K562 (cell line): Measurements from ENCODE around the gene C3AR1. TPM values are rescaled to one million over a fixed set of nuclear protein-coding genes. Genes with fewer than 3 reads are reported as not detected.

ENCODE experiments used
- ATAC-seq: fragments of 200-7000 bp; cut with Tn5 transposase; 3 replicates; pipeline ENCODE4 v1.9.1; 2020; ENCODE audit warnings: moderate library complexity
- BruUV-seq: library from RNA; stranded (reverse); fragments of 400-500 nt; replicated peaks from 2 replicates; lab custom pipeline; 2021; lab: Mats Ljungman, UMichigan
- CTCF ChIA-PET: fragments of 300-600 bp; formaldehyde crosslinking; extraction: SDS; loops from one replicate; lab custom pipeline; 2021; ENCODE audit warnings: low intra/inter-chr PET ratio; lab: Yijun Ruan, JAX
- POLR2A ChIA-PET: fragments of 300-600, 350-650 bp; sonication (Branson Sonifier 250); formaldehyde crosslinking; extraction: SDS; loops from one replicate; lab custom pipeline; 2021; ENCODE audit warnings: antibody characterized with exemption, inconsistent platforms; lab: Yijun Ruan, JAX
- DNase-seq, 4 experiments: peaks; one replicate each; pipeline versions ENCODE4 v3.0.0 to v3.0.0-alpha.2; 2011 to 2018; ENCODE audit warnings: low spot score in 3 of 4, mixed read lengths in 3 of 4; ENCODE audit errors: extremely low read depth in 1 of 4
- FAIRE-seq: peaks from 2 replicates; lab custom pipeline; 2011; peaks lifted over from hg19 to GRCh38; lab: Jason Lieb, UNC
- H2AFZ ChIP-seq: 2 replicates; pipeline ENCODE4 v1.6.0; 2011; ENCODE audit warnings: low read depth, low read length, control low read depth, inconsistent platforms
- H3K27ac ChIP-seq: fragments of 200-600 bp; 3 replicates; pipeline ENCODE4 v1.8.0; 2011; ENCODE audit warnings: low read depth, mild to moderate bottlenecking, control low read depth, inconsistent platforms, low read length, moderate library complexity, mixed read lengths; ENCODE audit errors: extremely low read depth
- H3K27me3 ChIP-seq, 2 experiments: fragments of 300-600 bp in 1 of 2; 2 replicates in 1 of 2; 3 replicates in 1 of 2; pipeline versions ENCODE4 v1.6.0 to v1.8.0; 2011; ENCODE audit warnings: inconsistent platforms in 2 of 2, low read length in 2 of 2, mild to moderate bottlenecking in 1 of 2, mixed read lengths in 1 of 2, moderate library complexity in 1 of 2; ENCODE audit not compliant: control insufficient read depth in 2 of 2, insufficient read depth in 2 of 2
- H3K36me3 ChIP-seq: fragments of 300-600 bp; 3 replicates; pipeline ENCODE4 v1.8.0; 2011; ENCODE audit warnings: mild to moderate bottlenecking, low read length, inconsistent platforms; ENCODE audit not compliant: control insufficient read depth, insufficient read depth
- H3K4me1 ChIP-seq, 2 experiments: fragments of 200-600 bp in 1 of 2; replicated peaks in 1 of 2; 2 replicates in 1 of 2; 3 replicates in 1 of 2; pipeline versions ENCODE4 v1.5.1 to v1.8.0; 2011; ENCODE audit warnings: inconsistent platforms in 2 of 2, low read length in 2 of 2, mild to moderate bottlenecking in 1 of 2, mixed read lengths in 1 of 2, moderate library complexity in 1 of 2; ENCODE audit not compliant: control insufficient read depth in 2 of 2, insufficient read depth in 2 of 2
- H3K4me2 ChIP-seq: 2 replicates; pipeline ENCODE4 v1.6.1; 2011; ENCODE audit warnings: low read length, control low read depth, inconsistent platforms, mixed read lengths; ENCODE audit not compliant: insufficient read depth
- H3K4me3 ChIP-seq: fragments of 200-600 bp; sonication (generic), shearing (Covaris generic); 2 replicates; pipeline ENCODE4 v1.5.1; 2016; ENCODE audit warnings: control low read depth, inconsistent platforms
- H3K79me2 ChIP-seq: fragments of 200-600 bp; 3 replicates; pipeline ENCODE4 v1.8.0; 2011; ENCODE audit warnings: low read length, inconsistent platforms; ENCODE audit not compliant: control insufficient read depth, insufficient read depth
- H3K9ac ChIP-seq, 2 experiments: 2 replicates each; pipeline versions ENCODE4 v1.6.0 to v1.6.1; 2011; ENCODE audit warnings: low read depth in 2 of 2, low read length in 2 of 2, control low read depth in 1 of 2, inconsistent platforms in 1 of 2, mild to moderate bottlenecking in 1 of 2, mixed read lengths in 1 of 2; ENCODE audit not compliant: insufficient read depth in 1 of 2
- H3K9me1 ChIP-seq: one replicate; pipeline ENCODE4 v1.6.0; 2011; ENCODE audit warnings: inconsistent platforms, mild to moderate bottlenecking, low read length, moderate library complexity; ENCODE audit not compliant: control insufficient read depth, insufficient read depth
- H3K9me3 ChIP-seq: replicated peaks from 2 replicates; pipeline ENCODE4 v1.5.1; 2011; ENCODE audit warnings: low read depth, low read length, inconsistent platforms; ENCODE audit not compliant: control insufficient read depth, insufficient read depth
- H4K20me1 ChIP-seq: replicated peaks from 2 replicates; pipeline ENCODE4 v1.6.1; 2011; ENCODE audit warnings: low read length, inconsistent platforms, mixed read lengths; ENCODE audit not compliant: control insufficient read depth, insufficient read depth
- CAMTA2 ChIP-seq: fragments of 250-450 bp; sonication (Bioruptor Pico); conservative IDR thresholded peaks from 2 replicates; pipeline ENCODE4 v1.5.1; 2022
- HNRNPH1 ChIP-seq: fragments of 200-400 bp; formaldehyde crosslinking; optimal IDR thresholded peaks from 2 replicates; pipeline ENCODE3; 2017; ENCODE audit warnings: low read depth, mild to moderate bottlenecking, low read length, moderate library complexity
- HNRNPUL1 ChIP-seq: fragments of 200-400 bp; formaldehyde crosslinking; IDR thresholded peaks from 2 replicates; pipeline ENCODE4 v1.6.1; 2017; ENCODE audit warnings: low read length
- MXI1 ChIP-seq: IDR thresholded peaks from 2 replicates; pipeline ENCODE4 v1.6.1; 2011; ENCODE audit warnings: low read depth, mild to moderate bottlenecking, improper control_type of control experiment, low read length
- PHB2 ChIP-seq: fragments of 450-650 bp; IDR thresholded peaks from 2 replicates; pipeline ENCODE4 v1.6.1; 2017; ENCODE audit warnings: low read depth
- RAD21 ChIP-seq, 2 experiments: fragments of 250-450 bp in 1 of 2; fragments of 450-650 bp in 1 of 2; sonication (Bioruptor Pico) in 1 of 2; formaldehyde crosslinking in 1 of 2; IDR thresholded peaks in 1 of 2; conservative IDR thresholded peaks in 1 of 2; 2 replicates each; pipeline versions ENCODE4 v1.4.0 to v1.8.0; 2020 to 2022; ENCODE audit warnings: mild to moderate bottlenecking in 2 of 2, moderate library complexity in 1 of 2
- TBP ChIP-seq: optimal IDR thresholded peaks from 2 replicates; pipeline ENCODE3; 2011; ENCODE audit warnings: low read depth, low read length, improper control_type of control experiment
- WGBS: fragments of 100-300 bp; shearing (Covaris generic); methylation state at CpG from one replicate; pipeline ENCODE4 v1.1.6; 2016; ENCODE audit warnings: low coverage, mixed read lengths; ENCODE audit not compliant: insufficient coverage; ENCODE audit errors: missing lambda C conversion rate; 5-methylcytosine and 5-hydroxymethylcytosine counted together
- in situ Hi-C: fragments of 300-500 bp; cut with MboI; formaldehyde crosslinking; loops from 4 replicates; pipeline ENCODE4 v1.15.0; 2018; ENCODE audit warnings: inconsistent platforms, mixed read lengths
- intact Hi-C: fragments of 100-400 bp; cut with micrococcal nuclease; formaldehyde crosslinking; loops from 2 replicates; pipeline ENCODE4 v1.14.2; 2022
- polyA plus RNA-seq, 8 experiments: library from polyadenylated mRNA; depleted of rRNA in 4 of 8; stranded (reverse) in 5 of 8; unstranded in 3 of 8; fragments of >200 nt; fragmentation: Nextera tagmentation in 2 of 8; fragmentation: Illumina TruSeq in 1 of 8; extraction: Ambion mirVana in 2 of 8; extraction: Trizol in 1 of 8; gene quantifications; 2 replicates each; pipeline versions ENCODE4 v1.2.1 to v1.2.3, GENCODE V29; 2011 to 2014; ENCODE audit warnings: inconsistent platforms in 1 of 8, missing spikeins in 1 of 8
- total RNA-seq, 7 experiments: library from RNA; depleted of rRNA in 6 of 7; stranded (reverse); fragments of >200 nt in 6 of 7; fragmentation: Illumina TruSeq in 2 of 7; extraction: Trizol in 2 of 7; gene quantifications; 2 replicates each; pipeline versions ENCODE4 v1.2.1 to v1.2.3, GENCODE V29; 2011 to 2021; ENCODE audit warnings: low replicate concordance in 1 of 7
- TF ChIP-seq, protein P1 (sequence below): fragments of 250-450 bp; sonication (Bioruptor Pico); IDR thresholded peaks from 2 replicates; pipeline ENCODE4 v1.5.0; 2021; ENCODE audit warnings: mild to moderate bottlenecking, borderline replicate concordance
- TF ChIP-seq, protein P2 (sequence below): fragments of 450-650 bp; IDR thresholded peaks from 2 replicates; pipeline ENCODE4 v1.7.0; 2016; ENCODE audit warnings: borderline replicate concordance

Gene C3AR1
- total and polyA plus RNA-seq, 9 of the 15 experiments (the other 6 are each of a cell fraction or from before 2014, with no cell fraction given) = 2.2 to 12.9 (median 5.3) TPM

DNA sequence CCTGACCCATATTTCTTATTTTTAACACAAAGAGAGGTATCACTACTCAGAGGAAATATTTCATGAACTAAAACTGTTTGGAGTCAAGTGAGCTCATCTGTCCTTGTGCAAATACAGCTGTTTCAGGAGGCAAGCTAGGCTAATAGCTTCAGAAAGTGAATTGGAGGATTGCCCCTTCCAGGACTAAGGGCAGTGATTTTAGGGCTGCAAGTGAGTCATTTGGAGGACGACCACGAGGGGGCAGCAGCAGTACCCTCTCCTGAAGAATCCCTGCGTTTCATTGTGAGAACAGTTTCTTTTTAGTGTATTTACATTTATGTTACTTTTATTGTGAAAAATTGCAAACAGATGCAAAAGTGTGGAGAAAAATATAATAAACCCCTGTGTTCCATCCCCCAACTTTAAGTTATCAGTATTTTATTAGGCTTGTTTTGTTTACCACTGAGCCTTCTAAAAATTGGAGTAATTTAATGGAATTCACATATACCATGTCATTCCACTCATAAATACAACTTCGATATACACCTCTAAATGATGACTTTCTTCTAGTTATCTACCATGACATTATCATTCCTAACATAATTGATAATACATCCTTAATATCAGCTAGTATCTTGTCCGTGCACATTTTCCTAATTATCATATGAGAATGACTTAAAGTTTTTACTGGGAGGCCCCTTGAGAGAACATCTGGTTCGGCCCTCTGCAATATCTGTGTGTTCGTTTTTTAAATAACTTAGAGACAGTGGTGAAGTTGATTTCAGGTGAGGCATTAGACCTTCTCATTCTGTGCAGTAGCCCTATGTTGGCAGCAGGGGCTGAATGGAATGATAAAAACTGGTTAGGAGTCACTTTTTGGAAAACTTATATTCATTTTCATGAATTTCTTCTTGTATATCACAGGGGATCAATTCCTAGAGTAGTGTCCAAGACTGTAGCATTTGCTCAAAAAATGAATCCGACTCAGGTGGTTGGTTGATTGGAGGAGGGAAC is 19.9 kb downstream of the C3AR1 start:
- POLR2A ChIA-PET = no interaction called here
- 27% methylated on average over 8 of the region's 8 CpGs for WGBS
- Histone ChIP-seq H3K4me3 (no peak overlapping the region), H3K9ac (no peak overlapping the region), H4K20me1 (no peaks in the 10 kb centered on the region), H3K27ac (no peak overlapping the region), H3K27me3 (no peaks in the 10 kb centered on the region), H3K36me3 (peaks cover 52% of the 10 kb centered on the region), H3K4me1 (peaks cover 0 to under 1% of the 10 kb centered on the region in 2 experiments; a peak in 1 of 5 replicates), H2AFZ (no peak overlapping the region), H3K9me1 (no peaks in the 10 kb centered on the region), H3K4me2 (no peak overlapping the region), H3K79me2 (no peaks in the 10 kb centered on the region), H3K9me3 (no peaks in the 10 kb centered on the region)
- ATAC-seq (peak; percentile 79), FAIRE-seq (peak; percentile 68), DNase-seq (peak; percentile 61 to 73 (median 66))
- intact Hi-C loops = loop anchor here (2.0 kb wide), 1 partner anchor 33 kb away; no protein-coding TSS in a partner anchor
- CTCF ChIA-PET = interaction anchor here (2.3 kb wide), 1 partner anchor 32 kb away, joined by 18 read pairs; no protein-coding TSS in a partner anchor
- in situ Hi-C loops = loop anchor here (5.0 kb wide), 1 partner anchor 36 kb away; the partner anchor contains the start of gene NECAP1
- no TSS peak for BruUV-seq
- TF ChIP-seq, protein P1, sequence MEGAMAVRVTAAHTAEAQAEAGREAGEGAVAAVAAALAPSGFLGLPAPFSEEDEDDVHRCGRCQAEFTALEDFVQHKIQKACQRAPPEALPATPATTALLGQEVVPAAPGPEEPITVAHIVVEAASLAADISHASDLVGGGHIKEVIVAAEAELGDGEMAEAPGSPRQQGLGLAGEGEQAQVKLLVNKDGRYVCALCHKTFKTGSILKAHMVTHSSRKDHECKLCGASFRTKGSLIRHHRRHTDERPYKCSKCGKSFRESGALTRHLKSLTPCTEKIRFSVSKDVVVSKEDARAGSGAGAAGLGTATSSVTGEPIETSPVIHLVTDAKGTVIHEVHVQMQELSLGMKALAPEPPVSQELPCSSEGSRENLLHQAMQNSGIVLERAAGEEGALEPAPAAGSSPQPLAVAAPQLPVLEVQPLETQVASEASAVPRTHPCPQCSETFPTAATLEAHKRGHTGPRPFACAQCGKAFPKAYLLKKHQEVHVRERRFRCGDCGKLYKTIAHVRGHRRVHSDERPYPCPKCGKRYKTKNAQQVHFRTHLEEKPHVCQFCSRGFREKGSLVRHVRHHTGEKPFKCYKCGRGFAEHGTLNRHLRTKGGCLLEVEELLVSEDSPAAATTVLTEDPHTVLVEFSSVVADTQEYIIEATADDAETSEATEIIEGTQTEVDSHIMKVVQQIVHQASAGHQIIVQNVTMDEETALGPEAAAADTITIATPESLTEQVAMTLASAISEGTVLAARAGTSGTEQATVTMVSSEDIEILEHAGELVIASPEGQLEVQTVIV = no peak
- TF ChIP-seq HNRNPH1 (no peak), TBP (no peak), RAD21 (CRISPR knock-in tag; conservative IDR thresholded peaks at IDR 0.05 in 1 of 2, IDR thresholded peaks at IDR 0.05 in 1 of 2) (peak; percentile 60 to 73), MXI1 (no peak), CAMTA2 (CRISPR knock-in tag) (no peak), HNRNPUL1 (no peak), PHB2 (no peak)
- TF ChIP-seq, protein P2, sequence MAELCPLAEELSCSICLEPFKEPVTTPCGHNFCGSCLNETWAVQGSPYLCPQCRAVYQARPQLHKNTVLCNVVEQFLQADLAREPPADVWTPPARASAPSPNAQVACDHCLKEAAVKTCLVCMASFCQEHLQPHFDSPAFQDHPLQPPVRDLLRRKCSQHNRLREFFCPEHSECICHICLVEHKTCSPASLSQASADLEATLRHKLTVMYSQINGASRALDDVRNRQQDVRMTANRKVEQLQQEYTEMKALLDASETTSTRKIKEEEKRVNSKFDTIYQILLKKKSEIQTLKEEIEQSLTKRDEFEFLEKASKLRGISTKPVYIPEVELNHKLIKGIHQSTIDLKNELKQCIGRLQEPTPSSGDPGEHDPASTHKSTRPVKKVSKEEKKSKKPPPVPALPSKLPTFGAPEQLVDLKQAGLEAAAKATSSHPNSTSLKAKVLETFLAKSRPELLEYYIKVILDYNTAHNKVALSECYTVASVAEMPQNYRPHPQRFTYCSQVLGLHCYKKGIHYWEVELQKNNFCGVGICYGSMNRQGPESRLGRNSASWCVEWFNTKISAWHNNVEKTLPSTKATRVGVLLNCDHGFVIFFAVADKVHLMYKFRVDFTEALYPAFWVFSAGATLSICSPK = no peak
